K562 (cell line): ENCODE measurements around the gene BRD3. TPM values are rescaled to one million over a fixed set of nuclear protein-coding genes. Genes with fewer than 3 reads are reported as not detected.

ENCODE experiments used
- AFF1 ChIP-seq, 2 experiments: fragments of 450-650 bp; IDR thresholded peaks; 2 replicates each; pipeline ENCODE4 v1.6.1; 2018; ENCODE audit warnings: mild to moderate bottlenecking in 2 of 2, low read depth in 1 of 2; ENCODE audit not compliant: partially characterized antibody in 2 of 2
- ATF1 ChIP-seq, 2 experiments: fragments of 450-650 bp in 1 of 2; IDR thresholded peaks; 2 replicates each; pipeline ENCODE4 v1.6.1; 2016; ENCODE audit warnings: missing compliant biosample characterization in 1 of 2, missing genetic modification characterization in 1 of 2
- BACH1 ChIP-seq: fragments of 200-800 bp; sonication (Bioruptor generic); IDR thresholded peaks from 2 replicates; pipeline ENCODE4 v1.6.1; 2016; ENCODE audit warnings: missing genetic modification characterization, missing compliant biosample characterization
- CGGBP1 ChIP-seq: fragments of 250-450 bp; sonication (Bioruptor Pico); IDR thresholded peaks from 2 replicates; pipeline ENCODE4 v1.9.0; 2021; ENCODE audit warnings: mild to moderate bottlenecking
- ETS1 ChIP-seq: conservative IDR thresholded peaks from 2 replicates; pipeline ENCODE4 v1.6.1; 2011; ENCODE audit warnings: low read depth, mild to moderate bottlenecking, low read length; ENCODE audit not compliant: control insufficient read depth
- MAX ChIP-seq: sonication (generic); formaldehyde crosslinking; IDR thresholded peaks from 2 replicates; pipeline ENCODE4 v1.9.0; 2022; ENCODE audit warnings: mild to moderate bottlenecking, missing genetic modification reagents
- MBD1 ChIP-seq: fragments of 250-450 bp; sonication (Bioruptor Pico); IDR thresholded peaks from 2 replicates; pipeline ENCODE4 v1.8.0; 2022; ENCODE audit warnings: inconsistent platforms
- MTA3 ChIP-seq: fragments of 450-650 bp; formaldehyde crosslinking; IDR thresholded peaks from 2 replicates; pipeline ENCODE4 v1.6.1; 2017; ENCODE audit warnings: mild to moderate bottlenecking, borderline replicate concordance
- MYC ChIP-seq, 2 experiments: fragments of 250-450 bp in 1 of 2; sonication (Bioruptor Pico) in 1 of 2; IDR thresholded peaks; 2 replicates each; pipeline versions ENCODE4 v1.5.1 to v1.6.1; 2012 to 2021; ENCODE audit warnings: low read depth in 2 of 2, borderline replicate concordance in 1 of 2, improper control_type of control experiment in 1 of 2, low read length in 1 of 2, mild to moderate bottlenecking in 1 of 2, moderate library complexity in 1 of 2
- RB1 ChIP-seq: fragments of 450-650 bp; IDR thresholded peaks from 2 replicates; pipeline ENCODE4 v1.6.1; 2017; ENCODE audit warnings: low read depth, mild to moderate bottlenecking
- TEAD2 ChIP-seq: fragments of 450-650 bp; IDR thresholded peaks from 2 replicates; pipeline ENCODE4 v1.6.1; 2016; ENCODE audit warnings: missing genetic modification characterization, control low read depth, missing compliant biosample characterization
- TFAM ChIP-seq: fragments of 250-450 bp; sonication (Bioruptor Pico); conservative IDR thresholded peaks from 2 replicates; pipeline ENCODE4 v1.5.0; 2021; ENCODE audit warnings: mild to moderate bottlenecking, moderate library complexity
- TFE3 ChIP-seq: fragments of 450-650 bp; formaldehyde crosslinking; IDR thresholded peaks from 2 replicates; pipeline ENCODE4 v1.4.0; 2020; ENCODE audit warnings: mild to moderate bottlenecking, mixed read lengths
- ZFP30 ChIP-seq: fragments of 250-450 bp; sonication (Bioruptor Pico); IDR thresholded peaks from 2 replicates; pipeline ENCODE4 v1.8.0; 2022; ENCODE audit warnings: moderate library complexity, mild to moderate bottlenecking, inconsistent platforms, borderline replicate concordance
- ZNF311 ChIP-seq: fragments of 250-450 bp; sonication (Bioruptor Pico); IDR thresholded peaks from 2 replicates; pipeline ENCODE4 v1.4.0; 2020; ENCODE audit warnings: mild to moderate bottlenecking, moderate library complexity
- polyA plus RNA-seq, 8 experiments: library from polyadenylated mRNA; depleted of rRNA in 4 of 8; stranded (reverse) in 5 of 8; unstranded in 3 of 8; fragments of >200 nt; fragmentation: Nextera tagmentation in 2 of 8; fragmentation: Illumina TruSeq in 1 of 8; extraction: Ambion mirVana in 2 of 8; extraction: Trizol in 1 of 8; gene quantifications; 2 replicates each; pipeline versions ENCODE4 v1.2.1 to v1.2.3, GENCODE V29; 2011 to 2014; ENCODE audit warnings: inconsistent platforms in 1 of 8, missing spikeins in 1 of 8
- total RNA-seq, 7 experiments: library from RNA; depleted of rRNA in 6 of 7; stranded (reverse); fragments of >200 nt in 6 of 7; fragmentation: Illumina TruSeq in 2 of 7; extraction: Trizol in 2 of 7; gene quantifications; 2 replicates each; pipeline versions ENCODE4 v1.2.1 to v1.2.3, GENCODE V29; 2011 to 2021; ENCODE audit warnings: low replicate concordance in 1 of 7

BRD3 gene
- total and polyA plus RNA-seq, 9 of the 15 experiments (the other 6 are each of a cell fraction or from before 2014, with no cell fraction given): 0.82 to 37.1 (median 4.2) TPM

GRCh38 chr9:134099123-134099761 lies 31.4 kb upstream of the BRD3 start (continued):
- no peak for TF ChIP-seq AFF1 (IDR thresholded peaks at IDR 0.05; ENCODE audit: low read depth in 1 of 2, partially characterized antibody in 2 of 2)
- TF ChIP-seq RB1: peak; percentile 37; the same call in 1 of the 2 replicates
- no peak for TF ChIP-seq TFAM (CRISPR knock-in tag)
- TF ChIP-seq BACH1 (tag): no peak
- TF ChIP-seq MTA3: 0 out of 2 replicates have a peak, but pooled peaks have one; percentile 42
- no peak for TF ChIP-seq ZNF311 (CRISPR knock-in tag)
- TF ChIP-seq ATF1 (CRISPR knock-in tag; IDR thresholded peaks at IDR 0.05): no peak
- peak; percentile 20; the same call in 1 of the 2 replicates for TF ChIP-seq ATF1 (tag; IDR thresholded peaks at IDR 0.05)
- TF ChIP-seq TFE3 (CRISPR knock-in tag): no peak
- no peak for TF ChIP-seq MAX
- no peak for TF ChIP-seq CGGBP1 (CRISPR knock-in tag)
- no peak for TF ChIP-seq ZFP30 (CRISPR knock-in tag)
- TF ChIP-seq MYC (IDR thresholded peaks at IDR 0.05; ENCODE audit: low read depth, low read length): peak; percentile 56; the same call in 1 of the 2 replicates
- TF ChIP-seq MYC (CRISPR knock-in tag; IDR thresholded peaks at IDR 0.05; ENCODE audit: borderline replicate concordance, low read depth): no peak
- no peak for TF ChIP-seq TEAD2
- TF ChIP-seq ETS1: no peak
- no peak for TF ChIP-seq MBD1 (CRISPR knock-in tag)
